Hypothalamus (tissue), 51 donors: Measurements from ENCODE around the gene RFX3.
A peak's percentile ranks its signal among the peaks of the same experiment; 100 is the strongest.

ENCODE experiments used
- DNase-seq, 51 donors: peaks; one replicate each; lab custom pipeline; 2025; lab: John Stamatoyannopoulos, UW

Gene RFX3

GRCh38 chr9:3436629-3437420, 89.0 kb downstream of the RFX3 start:
- peak in 1 of 51 donors; percentile 11 for DNase-seq

DNA sequence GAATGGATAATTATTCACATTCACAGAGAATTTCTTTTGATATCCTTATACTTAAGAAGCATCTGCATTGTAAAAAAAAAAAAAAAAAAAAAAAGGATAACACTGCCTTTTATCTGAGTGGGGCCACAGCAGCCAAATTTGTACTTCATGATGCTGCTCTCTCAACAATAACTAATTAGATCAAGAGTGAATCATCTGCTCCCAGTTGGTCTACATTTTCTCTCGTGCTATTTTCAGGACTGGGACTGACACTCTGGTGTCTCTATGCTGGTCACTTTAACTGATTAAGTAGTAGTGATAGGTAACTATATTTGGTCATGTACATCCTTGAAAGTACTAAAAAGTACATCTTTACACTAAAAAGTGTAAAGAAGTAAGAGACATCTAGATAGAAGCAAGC, 90.1 kb downstream of the RFX3 start:
- DNase-seq = no peak

DNA sequence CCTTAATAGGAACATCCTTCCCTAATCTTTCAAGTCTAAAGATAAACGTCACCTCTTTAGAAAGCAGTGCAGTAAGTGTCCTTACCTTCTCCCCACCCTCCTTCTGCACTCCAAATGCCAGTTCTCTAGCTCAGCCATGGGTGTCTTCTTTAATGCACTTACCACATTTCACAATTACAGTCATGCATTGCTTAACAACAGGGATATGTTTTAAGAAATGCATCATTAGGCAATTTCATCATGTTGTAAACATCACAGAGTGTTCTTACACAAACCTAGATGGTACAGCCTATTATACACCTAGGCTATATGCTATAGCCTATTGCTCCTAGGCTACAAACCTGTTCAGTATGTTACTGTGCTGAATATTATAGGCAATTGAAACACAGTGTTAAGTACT, 91.2 kb downstream of the RFX3 start:
- no peak for DNase-seq

GRCh38 chr9:3433754-3434153, 92.0 kb downstream of the RFX3 start:
- DNase-seq = no peak

DNA sequence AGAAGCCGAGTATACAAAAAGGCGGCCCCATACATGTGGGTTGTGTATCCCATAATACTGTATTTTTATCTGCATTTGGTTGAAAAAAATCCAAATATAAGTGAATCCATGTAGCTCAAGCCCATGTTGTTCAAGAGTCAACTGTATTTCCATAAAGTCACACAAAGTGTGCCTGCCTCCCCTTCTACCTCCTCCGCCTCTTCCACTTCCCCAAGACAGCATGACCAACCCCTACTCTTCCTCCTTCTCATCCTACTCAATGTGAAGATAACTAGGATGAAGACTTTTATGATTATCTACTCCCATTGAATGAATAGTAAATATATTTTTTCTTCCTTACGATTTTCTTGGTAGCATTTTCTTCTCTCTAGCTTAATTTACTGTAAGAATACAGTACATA, 92.7 kb downstream of the RFX3 start:
- no peak for DNase-seq

DNA sequence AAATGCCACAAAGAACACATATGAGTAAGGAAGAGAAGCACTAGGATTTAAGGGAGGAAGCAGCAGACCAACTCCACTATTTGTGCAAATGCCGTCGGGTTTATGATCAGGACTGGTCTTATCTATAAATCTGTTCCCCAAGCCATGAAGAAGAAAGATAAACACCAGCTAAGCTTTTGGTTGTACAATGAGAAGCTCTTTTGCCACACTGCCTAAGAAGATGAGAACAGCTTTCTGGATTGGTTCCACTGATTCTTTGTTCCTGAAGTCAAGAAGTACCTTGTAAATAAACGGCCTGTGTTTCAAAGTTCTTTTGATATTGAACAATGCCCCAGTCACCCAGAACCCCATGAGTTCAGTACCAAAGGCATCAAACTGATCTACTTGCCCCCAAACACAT, 93.9 kb downstream of the RFX3 start:
- no peak for DNase-seq

GRCh38 chr9:3419893-3420292, 105.9 kb downstream of the RFX3 start:
- DNase-seq = no peak

- no peak for DNase-seq
Measured at GRCh38 chr9:3415906-3416305, 109.9 kb downstream of the RFX3 start.

DNA sequence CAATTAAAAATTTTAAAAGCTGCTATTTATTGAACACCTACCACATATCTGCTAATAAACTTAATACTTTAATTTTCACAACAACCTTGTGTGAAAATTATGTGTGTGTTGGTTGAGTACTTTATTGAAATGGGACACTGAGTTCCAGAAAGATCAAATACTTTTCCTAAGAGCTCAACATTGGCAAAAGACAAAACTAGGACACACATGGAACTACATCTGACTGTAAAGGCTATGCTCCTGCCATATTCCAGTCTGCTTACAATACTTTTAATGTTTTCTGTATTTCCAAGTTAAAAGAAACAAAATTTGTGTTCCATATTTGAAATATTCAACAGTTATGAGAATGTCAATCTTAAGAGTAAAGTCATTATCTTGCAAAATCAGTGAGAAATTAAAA, 111.8 kb downstream of the RFX3 start:
- no peak for DNase-seq

GRCh38 chr9:3410461-3410860, 115.3 kb downstream of the RFX3 start:
- no peak for DNase-seq

DNA sequence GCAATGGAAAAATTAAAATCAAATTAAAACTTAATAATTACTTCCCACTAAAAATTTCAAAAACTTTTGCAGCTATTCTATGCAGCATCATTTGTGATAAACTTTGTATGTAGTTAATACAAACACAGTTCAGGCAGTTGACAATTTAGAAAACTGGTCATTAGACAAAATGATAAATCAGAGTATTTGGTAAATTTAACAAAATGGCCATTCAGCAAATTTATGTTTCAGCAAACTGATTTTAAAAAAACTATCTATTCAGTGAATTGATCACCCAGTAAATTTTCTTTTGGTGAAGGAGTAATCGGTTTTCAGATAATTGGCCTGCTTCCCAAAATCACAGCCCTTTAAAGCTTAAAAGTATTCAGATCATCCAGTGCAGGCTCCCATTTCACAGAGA, 116.3 kb downstream of the RFX3 start:
- no peak for DNase-seq

- no peak for DNase-seq
Measured at GRCh38 chr9:3403315-3403714, 122.5 kb downstream of the RFX3 start.

GRCh38 chr9:3401221-3401954, 124.4 kb downstream of the RFX3 start:
- DNase-seq = peak in 10 of 51 donors; percentile 0 to 49 (median 2)

GRCh38 chr9:3398232-3398648, 127.6 kb downstream of the RFX3 start:
- no peak for DNase-seq

DNA sequence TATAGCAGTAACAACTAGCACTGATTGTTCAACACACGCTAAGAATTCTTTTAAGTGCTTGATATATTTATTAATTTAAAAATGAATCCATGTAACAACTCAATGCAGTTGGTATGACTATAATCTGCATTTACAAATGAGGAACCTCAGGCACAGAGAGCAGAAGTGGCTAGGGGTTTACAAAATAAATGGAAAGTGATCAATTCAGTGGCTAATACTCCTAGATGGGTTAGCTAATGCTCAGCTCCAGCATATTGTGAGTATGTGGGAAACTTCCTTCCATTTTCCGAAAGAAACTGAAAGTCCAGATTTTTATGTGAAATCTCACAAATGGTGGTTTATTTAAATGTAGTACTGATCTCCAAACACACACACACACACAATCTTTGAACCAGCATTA, 128.0 kb downstream of the RFX3 start:
- no peak for DNase-seq

GRCh38 chr9:3391414-3391813, 134.4 kb downstream of the RFX3 start:
- DNase-seq = no peak

GRCh38 chr9:3386753-3387152, 139.0 kb downstream of the RFX3 start:
- no peak for DNase-seq

DNA sequence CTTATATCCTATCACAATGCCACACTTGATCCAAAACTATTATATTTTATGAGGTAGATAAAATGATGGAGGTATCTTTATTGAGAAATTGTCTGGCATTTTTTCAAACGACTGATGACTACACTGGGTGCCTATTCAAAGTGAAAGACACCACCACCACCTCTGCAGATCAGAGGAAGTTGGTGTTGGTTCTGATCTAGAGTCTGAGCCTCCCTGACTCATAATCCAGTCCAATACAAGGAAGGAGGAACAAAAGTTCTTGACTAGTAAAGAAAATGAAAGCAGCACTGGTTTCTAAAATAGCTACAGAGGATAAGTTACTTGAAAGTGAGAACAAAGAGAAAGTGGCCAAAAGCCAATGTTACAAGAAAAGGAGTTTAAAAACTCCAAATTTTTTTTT, 139.9 kb downstream of the RFX3 start:
- no peak for DNase-seq

DNA sequence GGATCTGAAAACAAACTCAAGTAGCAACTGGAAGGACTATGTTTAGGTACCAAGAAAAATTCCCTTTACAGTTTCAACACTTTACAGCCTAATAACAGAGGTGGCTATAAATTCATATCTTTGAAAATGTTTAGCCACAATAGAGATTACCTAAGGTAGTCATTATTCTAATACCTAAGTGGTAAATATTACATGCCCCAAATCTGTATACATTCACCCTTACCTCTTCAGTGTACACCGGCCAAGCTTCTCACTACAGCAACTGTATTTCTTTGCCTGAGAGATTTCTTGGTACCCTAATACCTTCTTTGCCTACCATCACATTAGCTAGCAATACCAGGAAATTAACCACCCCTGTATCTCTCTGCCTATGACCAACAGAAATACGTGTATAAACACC, 154.0 kb downstream of the RFX3 start:
- DNase-seq = no peak

DNA sequence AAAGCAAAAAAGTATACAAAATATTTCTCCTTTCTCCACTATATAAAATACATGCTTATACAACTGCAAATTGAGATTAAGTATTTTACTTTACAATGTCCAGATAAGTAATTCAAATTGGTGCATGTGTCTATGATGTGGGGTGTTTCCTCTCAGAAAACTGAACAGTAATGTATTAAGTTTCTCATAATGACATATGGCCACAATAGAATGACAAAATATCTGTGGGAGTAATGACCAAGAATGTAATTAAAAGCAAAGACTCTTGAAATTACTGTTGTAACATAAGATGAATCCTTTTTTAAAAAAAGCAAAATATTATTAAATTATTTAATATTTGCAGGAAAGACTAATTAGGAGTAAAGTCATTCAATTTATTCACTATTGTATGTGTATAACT, 155.1 kb downstream of the RFX3 start:
- DNase-seq = no peak

DNA sequence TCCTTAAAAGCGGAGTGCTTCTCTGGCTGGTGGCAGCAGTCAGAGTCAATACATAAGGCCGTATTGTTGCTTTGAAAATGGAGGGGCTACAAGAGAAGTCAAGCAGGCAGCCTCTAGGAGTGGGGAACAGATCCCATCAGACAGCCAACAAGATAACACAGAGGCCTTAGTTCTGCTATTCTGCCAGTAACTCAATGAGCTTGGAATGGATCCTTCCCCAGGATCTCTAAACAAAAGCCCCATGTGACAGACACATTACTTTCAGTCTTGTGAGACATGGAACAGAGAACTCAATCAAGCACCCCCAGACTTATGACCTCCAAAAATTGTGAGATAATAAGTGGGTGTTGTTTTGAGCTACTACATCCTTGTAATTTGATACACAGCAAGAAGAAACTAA, 158.6 kb downstream of the RFX3 start:
- no peak for DNase-seq

- DNase-seq = no peak
Measured at GRCh38 chr9:3361689-3362392, 164.0 kb downstream of the RFX3 start.
